A673 (cell line): ENCODE measurements around the gene SFSWAP.

Experiments
- EZH2 ChIP-seq: fragments of 200-600 bp; sonication (generic); IDR thresholded peaks from 2 replicates; pipeline ENCODE4 v1.6.1; 2017; ENCODE audit warnings: borderline replicate concordance, low read depth, mild to moderate bottlenecking, mixed read lengths, antibody characterized with exemption, low read length; ENCODE audit not compliant: poor library complexity, severe bottlenecking
- TF ChIP-seq, protein P1 (sequence below): fragments of 300-800, 200-600 bp; sonication (generic); conservative IDR thresholded peaks from 2 replicates; pipeline ENCODE4 v1.5.1; 2017; ENCODE audit warnings: low read depth, mild to moderate bottlenecking, antibody characterized with exemption, low read length, moderate library complexity, mixed read lengths

DNA sequence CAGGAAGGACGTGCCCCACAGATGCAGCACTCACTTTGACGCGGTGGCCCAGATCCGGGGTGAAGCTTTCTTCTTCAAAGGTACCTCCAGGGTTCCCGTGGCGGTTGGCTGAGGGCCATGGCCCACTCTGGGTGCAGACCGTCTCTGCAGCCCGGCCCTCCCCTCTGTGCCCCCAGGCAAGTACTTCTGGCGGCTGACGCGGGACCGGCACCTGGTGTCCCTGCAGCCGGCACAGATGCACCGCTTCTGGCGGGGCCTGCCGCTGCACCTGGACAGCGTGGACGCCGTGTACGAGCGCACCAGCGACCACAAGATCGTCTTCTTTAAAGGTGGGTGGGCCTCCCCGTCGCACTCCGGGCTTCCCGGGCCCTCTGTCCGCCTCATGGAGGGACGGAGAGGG, 134.2 kb downstream of the SFSWAP start:
- TF ChIP-seq, protein P1, sequence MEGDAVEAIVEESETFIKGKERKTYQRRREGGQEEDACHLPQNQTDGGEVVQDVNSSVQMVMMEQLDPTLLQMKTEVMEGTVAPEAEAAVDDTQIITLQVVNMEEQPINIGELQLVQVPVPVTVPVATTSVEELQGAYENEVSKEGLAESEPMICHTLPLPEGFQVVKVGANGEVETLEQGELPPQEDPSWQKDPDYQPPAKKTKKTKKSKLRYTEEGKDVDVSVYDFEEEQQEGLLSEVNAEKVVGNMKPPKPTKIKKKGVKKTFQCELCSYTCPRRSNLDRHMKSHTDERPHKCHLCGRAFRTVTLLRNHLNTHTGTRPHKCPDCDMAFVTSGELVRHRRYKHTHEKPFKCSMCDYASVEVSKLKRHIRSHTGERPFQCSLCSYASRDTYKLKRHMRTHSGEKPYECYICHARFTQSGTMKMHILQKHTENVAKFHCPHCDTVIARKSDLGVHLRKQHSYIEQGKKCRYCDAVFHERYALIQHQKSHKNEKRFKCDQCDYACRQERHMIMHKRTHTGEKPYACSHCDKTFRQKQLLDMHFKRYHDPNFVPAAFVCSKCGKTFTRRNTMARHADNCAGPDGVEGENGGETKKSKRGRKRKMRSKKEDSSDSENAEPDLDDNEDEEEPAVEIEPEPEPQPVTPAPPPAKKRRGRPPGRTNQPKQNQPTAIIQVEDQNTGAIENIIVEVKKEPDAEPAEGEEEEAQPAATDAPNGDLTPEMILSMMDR = no peak
- TF ChIP-seq EZH2 = no peak
